Left ventricle myocardium inferior (tissue), 1 donor: ENCODE data around the gene IQCH. TPM values are rescaled to one million over a fixed set of nuclear protein-coding genes. Genes with fewer than 3 reads are reported as not detected.

Experiments
- DNase-seq: peaks from one replicate; pipeline ENCODE4 v3.0.0-alpha.2; 2020
- H3K27ac ChIP-seq: fragments of 200-600 bp; replicated peaks from 2 replicates; pipeline ENCODE4 v1.8.0; 2021
- H3K27me3 ChIP-seq: fragments of 200-600 bp; 2 replicates; pipeline ENCODE4 v1.8.0; 2021; ENCODE audit warnings: low read depth
- H3K36me3 ChIP-seq: fragments of 200-600 bp; 2 replicates; pipeline ENCODE4 v1.8.0; 2021
- H3K4me1 ChIP-seq: fragments of 200-600 bp; 2 replicates; pipeline ENCODE4 v1.8.0; 2021
- H3K4me3 ChIP-seq: fragments of 200-600 bp; 2 replicates; pipeline ENCODE4 v1.8.0; 2021; ENCODE audit warnings: mild to moderate bottlenecking, moderate library complexity
- H3K9me3 ChIP-seq: fragments of 200-600 bp; replicated peaks from 2 replicates; pipeline ENCODE4 v1.8.0; 2021
- intact Hi-C: fragments of 100-400 bp; cut with micrococcal nuclease; formaldehyde crosslinking; loops from one replicate; pipeline ENCODE4 v1.11.0; 2022
- total RNA-seq: library from RNA; stranded (reverse); fragmentation: NEBNext Ultra II Directional; extraction: Animal tissue kit (Norgen Biotek cat#: 25700); gene quantifications from one replicate; pipeline ENCODE4 v1.2.1, GENCODE V29; 2021
- TF ChIP-seq, protein P1 (sequence below): fragments of 200-600 bp; IDR thresholded peaks from 2 replicates; pipeline ENCODE4 v1.8.0; 2021; ENCODE audit warnings: antibody characterized with exemption, mild to moderate bottlenecking, borderline replicate concordance
- donor health status: DM: no; HTN: yes; CAD: no; lungs with severe emphysema.

Gene IQCH
- total RNA-seq, 1 donor from 2014 or later = 1.1 TPM

DNA sequence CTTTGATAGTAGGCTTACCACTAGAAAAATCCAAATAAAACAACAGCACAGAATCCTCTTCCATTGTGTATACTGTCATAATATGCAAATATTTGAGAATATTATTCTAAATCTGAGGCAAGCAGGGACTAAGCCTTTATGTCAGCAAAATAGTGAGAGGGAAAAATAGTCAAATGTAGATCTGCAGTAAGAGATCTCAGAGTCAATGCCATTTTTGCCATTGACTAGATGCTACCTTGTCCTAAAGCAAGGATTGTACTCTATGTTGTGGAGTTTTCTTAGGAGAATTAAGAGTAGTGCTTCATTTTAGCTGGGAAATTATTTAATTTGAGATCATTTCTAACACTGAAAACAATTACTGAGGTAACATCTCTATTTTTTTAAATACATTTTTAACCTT lies 50.2 kb downstream of the IQCH start:
- Histone ChIP-seq H3K27ac (no peak overlapping the region), H3K9me3 (no peaks in the 10 kb centered on the region), H3K4me3 (no peak overlapping the region), H3K27me3 (no peaks in the 10 kb centered on the region), H3K4me1 (no peaks in the 10 kb centered on the region), H3K36me3 (no peaks in the 10 kb centered on the region)
- intact Hi-C loops = loop anchor here (5.0 kb wide), 1 partner anchor 357 kb away; no protein-coding TSS in a partner anchor
- DNase-seq = no peak
- TF ChIP-seq, protein P1, sequence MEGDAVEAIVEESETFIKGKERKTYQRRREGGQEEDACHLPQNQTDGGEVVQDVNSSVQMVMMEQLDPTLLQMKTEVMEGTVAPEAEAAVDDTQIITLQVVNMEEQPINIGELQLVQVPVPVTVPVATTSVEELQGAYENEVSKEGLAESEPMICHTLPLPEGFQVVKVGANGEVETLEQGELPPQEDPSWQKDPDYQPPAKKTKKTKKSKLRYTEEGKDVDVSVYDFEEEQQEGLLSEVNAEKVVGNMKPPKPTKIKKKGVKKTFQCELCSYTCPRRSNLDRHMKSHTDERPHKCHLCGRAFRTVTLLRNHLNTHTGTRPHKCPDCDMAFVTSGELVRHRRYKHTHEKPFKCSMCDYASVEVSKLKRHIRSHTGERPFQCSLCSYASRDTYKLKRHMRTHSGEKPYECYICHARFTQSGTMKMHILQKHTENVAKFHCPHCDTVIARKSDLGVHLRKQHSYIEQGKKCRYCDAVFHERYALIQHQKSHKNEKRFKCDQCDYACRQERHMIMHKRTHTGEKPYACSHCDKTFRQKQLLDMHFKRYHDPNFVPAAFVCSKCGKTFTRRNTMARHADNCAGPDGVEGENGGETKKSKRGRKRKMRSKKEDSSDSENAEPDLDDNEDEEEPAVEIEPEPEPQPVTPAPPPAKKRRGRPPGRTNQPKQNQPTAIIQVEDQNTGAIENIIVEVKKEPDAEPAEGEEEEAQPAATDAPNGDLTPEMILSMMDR = no peak

DNA sequence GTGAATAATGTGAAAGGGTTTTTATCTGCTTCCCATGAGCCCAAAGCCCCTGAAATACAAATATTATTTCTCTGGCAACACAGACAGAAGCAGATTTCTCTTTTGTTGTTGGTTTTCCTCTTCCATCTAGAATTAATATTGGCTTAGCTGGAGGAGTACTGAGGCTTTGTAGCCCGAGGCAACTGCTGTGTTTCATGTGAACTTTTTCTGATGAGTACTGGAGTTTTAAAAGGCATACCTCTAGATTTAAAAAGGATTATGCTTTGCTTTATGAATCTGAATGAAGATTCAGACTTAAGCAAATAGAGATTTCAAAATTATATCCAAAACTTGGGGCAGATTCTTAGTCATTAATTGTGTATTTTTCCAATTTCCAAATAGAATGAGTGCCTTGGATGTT lies 50.9 kb downstream of the IQCH start:
- Histone ChIP-seq H3K4me3 (no peak overlapping the region), H3K36me3 (no peaks in the 10 kb centered on the region), H3K9me3 (no peaks in the 10 kb centered on the region), H3K27me3 (no peaks in the 10 kb centered on the region), H3K27ac (no peak overlapping the region), H3K4me1 (no peaks in the 10 kb centered on the region)
- intact Hi-C loops = no loop called here
- TF ChIP-seq, protein P1 = no peak
- no peak for DNase-seq

DNA sequence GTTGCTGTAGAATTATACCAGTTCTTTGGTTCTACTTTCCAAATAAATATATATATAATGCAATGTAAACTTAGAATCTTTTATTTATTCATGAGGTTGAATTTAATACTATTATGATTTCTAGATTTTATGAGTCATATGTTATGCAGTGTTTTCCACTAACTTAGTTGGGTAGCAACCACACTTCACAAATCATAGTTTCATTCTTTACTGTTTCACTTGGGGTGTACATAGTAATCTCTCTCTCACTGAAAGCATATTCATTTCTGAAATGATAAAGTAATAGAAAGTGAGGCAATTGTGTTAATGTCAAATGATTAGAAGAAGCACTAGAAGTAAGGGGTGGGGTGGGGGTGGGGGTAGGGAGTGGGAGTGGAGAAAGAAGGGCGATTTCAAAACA lies 52.6 kb downstream of the IQCH start:
- intact Hi-C loops = no loop called here
- Histone ChIP-seq H3K4me3 (no peak overlapping the region), H3K36me3 (no peaks in the 10 kb centered on the region), H3K4me1 (no peaks in the 10 kb centered on the region), H3K27ac (no peak overlapping the region), H3K27me3 (no peaks in the 10 kb centered on the region), H3K9me3 (no peaks in the 10 kb centered on the region)
- TF ChIP-seq, protein P1 = no peak
- no peak for DNase-seq

DNA sequence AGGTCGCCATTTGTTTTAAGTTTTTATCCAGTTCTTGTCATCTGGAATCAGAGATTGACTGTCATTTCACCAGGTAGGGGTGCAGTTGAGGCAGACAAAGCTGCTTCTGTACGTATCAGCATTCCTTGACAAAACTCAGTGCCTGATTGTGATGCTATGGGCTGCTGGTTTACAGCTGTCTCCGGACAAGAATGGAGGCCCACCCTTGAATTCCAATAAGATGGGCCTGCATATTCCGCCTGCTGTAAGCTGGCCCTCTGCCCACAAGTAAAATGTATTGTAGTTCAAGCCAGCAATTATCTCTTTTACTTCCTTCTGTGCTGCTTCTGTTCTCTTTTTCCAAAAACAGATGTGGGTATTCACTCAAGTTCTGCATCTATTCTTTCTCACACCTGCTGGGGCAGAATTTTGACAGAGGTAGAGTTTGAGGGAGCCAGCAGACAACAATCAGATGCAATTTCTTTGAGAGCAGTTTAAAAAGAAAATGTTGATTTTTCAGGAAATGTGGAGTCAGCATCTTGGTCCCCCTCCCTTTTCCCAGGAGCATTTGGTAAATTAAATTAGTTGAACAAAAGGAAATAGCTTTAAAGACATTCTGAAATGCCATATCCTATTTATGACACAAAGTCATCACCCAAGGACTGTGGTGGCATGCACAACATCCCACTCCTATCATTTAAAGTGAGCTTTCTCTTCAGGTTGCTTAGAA lies 53.5 kb downstream of the IQCH start:
- Histone ChIP-seq H3K27ac (no peak overlapping the region), H3K36me3 (no peaks in the 10 kb centered on the region), H3K4me1 (no peaks in the 10 kb centered on the region), H3K9me3 (no peaks in the 10 kb centered on the region), H3K27me3 (no peaks in the 10 kb centered on the region), H3K4me3 (no peak overlapping the region)
- TF ChIP-seq, protein P1 = no peak
- no peak for DNase-seq
- intact Hi-C loops = no loop called here

DNA sequence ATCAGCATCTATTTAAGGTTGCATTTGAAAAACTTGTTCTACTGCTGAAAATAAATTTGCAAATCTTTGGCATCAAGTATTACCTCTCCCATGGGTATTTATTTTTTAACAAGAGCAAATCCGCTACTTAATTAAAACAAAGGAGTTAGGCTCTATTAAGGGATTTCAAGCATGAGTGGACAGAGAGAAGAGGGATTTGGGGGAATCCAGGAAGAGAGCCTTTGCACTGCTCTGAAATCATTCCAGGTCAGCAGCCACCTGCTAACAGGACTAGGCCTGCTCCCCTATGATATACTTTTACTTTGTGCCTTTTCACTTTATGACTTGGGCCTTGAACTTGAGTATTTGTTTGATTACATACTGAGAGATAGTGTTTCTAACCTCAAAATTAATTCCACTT lies 57.1 kb downstream of the IQCH start:
- no peak for DNase-seq
- Histone ChIP-seq H3K27ac (no peak overlapping the region), H3K27me3 (no peaks in the 10 kb centered on the region), H3K9me3 (no peaks in the 10 kb centered on the region), H3K36me3 (no peaks in the 10 kb centered on the region), H3K4me3 (no peak overlapping the region), H3K4me1 (no peaks in the 10 kb centered on the region)
- TF ChIP-seq, protein P1 = no peak
- intact Hi-C loops = no loop called here
